Cardiac muscle cell (in vitro differentiated cells and primary cell): ENCODE measurements around the gene MYRF. TPM values are rescaled to one million over a fixed set of nuclear protein-coding genes. Genes with fewer than 3 reads are reported as not detected.

ENCODE experiments used
- DNase-seq, 2 donors: peaks; one replicate each; pipeline versions ENCODE4 v3.0.0 to v3.0.0-alpha.2; 2010 to 2017; ENCODE audit warnings: low read depth in 1 of 2, low spot score in 1 of 2
- H3K27ac ChIP-seq: fragments of 200-600 bp; sonication (generic); 2 replicates; pipeline ENCODE4 v1.5.1; 2016
- H3K27me3 ChIP-seq: fragments of 200-600 bp; sonication (generic); 2 replicates; pipeline ENCODE4 v1.6.0; 2016; ENCODE audit warnings: control low read depth
- H3K36me3 ChIP-seq: fragments of 200-600 bp; sonication (generic); 2 replicates; pipeline ENCODE4 v1.5.1; 2016; ENCODE audit warnings: control low read depth
- H3K4me1 ChIP-seq: fragments of 200-600 bp; sonication (generic); 2 replicates; pipeline ENCODE4 v1.8.1; 2017; ENCODE audit warnings: low read depth, mild to moderate bottlenecking, mixed run types
- H3K4me3 ChIP-seq: fragments of 200-600 bp; sonication (generic); 2 replicates; pipeline ENCODE4 v1.5.1; 2016; ENCODE audit warnings: mild to moderate bottlenecking
- H3K9me3 ChIP-seq: fragments of 200-600 bp; sonication (generic); 2 replicates; pipeline ENCODE4 v1.5.1; 2017; ENCODE audit warnings: low read depth, mild to moderate bottlenecking, control low read depth
- polyA plus RNA-seq: library from polyadenylated mRNA; unstranded; fragments of >200 nt; fragmentation: Nextera tagmentation; extraction: Ambion mirVana; gene quantifications from 2 replicates; pipeline ENCODE4 v1.2.1, GENCODE V29; 2016
- total RNA-seq: library from RNA; depleted of rRNA; stranded (reverse); fragments of >200 nt; gene quantifications from 2 replicates; pipeline ENCODE4 v1.2.3, GENCODE V29; 2016
- TF ChIP-seq, protein P1 (sequence below): IDR thresholded peaks from 2 replicates; pipeline ENCODE4 v1.5.1; 2012; ENCODE audit warnings: low read depth, mild to moderate bottlenecking, low read length

MYRF gene
- total and polyA plus RNA-seq, 2 experiments from 2014 or later = 29.3 to 56.9 TPM

DNA sequence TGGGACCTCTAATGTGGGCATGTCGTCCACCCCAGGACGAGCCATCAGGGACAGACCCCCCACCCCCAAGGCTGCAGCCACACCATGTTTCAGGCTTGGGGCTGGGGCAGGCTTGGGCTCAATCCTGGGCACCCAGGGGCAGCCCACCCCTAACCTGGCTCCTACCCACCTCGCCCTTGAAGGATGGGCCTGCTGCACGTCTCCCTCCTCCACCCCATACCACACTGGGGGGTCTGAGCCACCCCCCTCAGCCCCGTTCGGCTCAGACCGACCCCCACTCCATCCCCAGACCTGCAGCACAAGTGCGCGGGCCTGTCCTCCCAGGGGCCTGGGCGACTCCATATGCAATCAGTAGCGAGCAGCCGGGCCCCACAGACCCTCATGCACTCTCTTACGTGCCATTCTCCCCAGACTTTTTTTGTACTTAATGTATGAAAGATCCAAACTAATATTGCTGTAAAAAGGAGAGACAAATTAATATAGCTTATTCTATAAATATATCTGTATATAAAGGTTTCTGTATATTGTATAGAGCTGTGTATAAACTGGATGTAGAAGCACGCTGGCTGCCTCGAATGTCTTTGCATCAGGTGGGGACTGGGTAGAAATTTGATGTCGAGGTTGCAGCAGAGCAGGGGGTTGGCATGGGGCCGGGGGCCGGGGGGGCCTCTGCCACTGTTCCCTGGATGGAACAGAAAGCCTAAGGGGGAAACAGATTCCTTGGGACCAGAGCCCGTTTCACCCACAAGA, 5.8 kb upstream of the MYRF start:
- Histone ChIP-seq H3K27me3 (no peaks in the 10 kb centered on the region), H3K27ac (peak overlapping the region; percentile 26), H3K36me3 (no peaks in the 10 kb centered on the region), H3K9me3 (no peaks in the 10 kb centered on the region), H3K4me1 (peaks cover 8% of the 10 kb centered on the region), H3K4me3 (no peak overlapping the region)
- no peak for DNase-seq
- TF ChIP-seq, protein P1, sequence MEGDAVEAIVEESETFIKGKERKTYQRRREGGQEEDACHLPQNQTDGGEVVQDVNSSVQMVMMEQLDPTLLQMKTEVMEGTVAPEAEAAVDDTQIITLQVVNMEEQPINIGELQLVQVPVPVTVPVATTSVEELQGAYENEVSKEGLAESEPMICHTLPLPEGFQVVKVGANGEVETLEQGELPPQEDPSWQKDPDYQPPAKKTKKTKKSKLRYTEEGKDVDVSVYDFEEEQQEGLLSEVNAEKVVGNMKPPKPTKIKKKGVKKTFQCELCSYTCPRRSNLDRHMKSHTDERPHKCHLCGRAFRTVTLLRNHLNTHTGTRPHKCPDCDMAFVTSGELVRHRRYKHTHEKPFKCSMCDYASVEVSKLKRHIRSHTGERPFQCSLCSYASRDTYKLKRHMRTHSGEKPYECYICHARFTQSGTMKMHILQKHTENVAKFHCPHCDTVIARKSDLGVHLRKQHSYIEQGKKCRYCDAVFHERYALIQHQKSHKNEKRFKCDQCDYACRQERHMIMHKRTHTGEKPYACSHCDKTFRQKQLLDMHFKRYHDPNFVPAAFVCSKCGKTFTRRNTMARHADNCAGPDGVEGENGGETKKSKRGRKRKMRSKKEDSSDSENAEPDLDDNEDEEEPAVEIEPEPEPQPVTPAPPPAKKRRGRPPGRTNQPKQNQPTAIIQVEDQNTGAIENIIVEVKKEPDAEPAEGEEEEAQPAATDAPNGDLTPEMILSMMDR = no peak

DNA sequence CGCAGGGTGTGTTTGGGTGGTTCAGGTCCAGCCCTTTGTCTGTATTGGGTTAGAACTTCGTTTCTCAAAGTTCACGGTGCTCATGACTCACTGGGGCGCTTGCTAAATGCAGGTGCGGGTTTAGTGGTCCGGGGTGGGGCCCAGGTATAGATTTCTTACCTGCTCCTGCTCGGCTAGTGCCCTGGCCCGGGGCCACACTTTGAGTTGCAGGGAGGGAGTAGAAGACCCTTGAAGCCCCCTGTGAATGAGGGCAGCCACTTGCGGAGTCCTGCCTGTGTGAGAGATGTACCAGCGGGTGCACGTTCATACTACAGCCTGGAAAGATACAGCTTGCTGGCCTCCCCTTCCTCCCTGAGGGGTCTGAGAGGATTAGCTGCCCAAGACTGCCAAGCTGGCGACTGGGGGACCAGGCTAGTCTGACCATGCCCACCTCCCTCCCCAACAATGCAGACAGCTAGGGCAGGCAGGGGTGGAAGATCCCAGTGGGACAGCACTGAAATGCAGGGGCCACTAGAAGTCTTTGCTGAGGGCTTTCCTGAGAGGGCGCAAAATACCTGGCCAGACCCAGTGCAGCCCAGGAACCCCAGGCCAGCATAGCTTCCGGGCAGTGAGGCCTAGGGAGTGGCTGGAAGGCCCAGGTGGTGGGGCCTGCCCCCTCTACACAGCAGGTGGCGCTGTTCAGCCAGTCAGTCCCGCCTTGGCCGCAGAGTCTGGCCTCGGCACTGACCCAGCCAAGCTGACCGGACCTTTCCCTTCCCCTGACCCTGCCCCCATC, 5.1 kb upstream of the MYRF start:
- Histone ChIP-seq H3K36me3 (no peaks in the 10 kb centered on the region), H3K27me3 (no peaks in the 10 kb centered on the region), H3K27ac (no peak overlapping the region), H3K9me3 (no peaks in the 10 kb centered on the region), H3K4me3 (no peak overlapping the region), H3K4me1 (peaks cover 8% of the 10 kb centered on the region)
- TF ChIP-seq, protein P1 = peak; percentile 94
- DNase-seq = peak; percentile 83 to 87

DNA sequence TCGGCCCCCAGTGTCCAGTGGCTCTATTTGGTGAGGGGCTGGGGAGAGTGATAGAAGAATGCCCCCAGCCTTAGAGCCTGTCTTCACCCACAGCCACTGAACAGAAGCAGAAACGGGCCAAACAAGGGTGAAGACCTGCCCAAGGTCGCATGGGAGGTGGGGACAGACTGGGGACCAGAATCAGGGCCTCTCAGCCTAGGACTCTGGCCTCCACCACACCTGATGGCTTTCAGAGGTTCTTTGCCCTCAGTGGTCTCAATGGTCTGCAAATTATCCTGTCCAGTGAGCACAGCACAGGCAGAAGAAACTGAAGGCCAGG, 4.5 kb upstream of the MYRF start:
- DNase-seq = no peak
- Histone ChIP-seq H3K27ac (no peak overlapping the region), H3K27me3 (no peaks in the 10 kb centered on the region), H3K4me1 (peaks cover 8% of the 10 kb centered on the region), H3K4me3 (no peak overlapping the region), H3K9me3 (no peaks in the 10 kb centered on the region), H3K36me3 (no peaks in the 10 kb centered on the region)
- TF ChIP-seq, protein P1 = no peak

DNA sequence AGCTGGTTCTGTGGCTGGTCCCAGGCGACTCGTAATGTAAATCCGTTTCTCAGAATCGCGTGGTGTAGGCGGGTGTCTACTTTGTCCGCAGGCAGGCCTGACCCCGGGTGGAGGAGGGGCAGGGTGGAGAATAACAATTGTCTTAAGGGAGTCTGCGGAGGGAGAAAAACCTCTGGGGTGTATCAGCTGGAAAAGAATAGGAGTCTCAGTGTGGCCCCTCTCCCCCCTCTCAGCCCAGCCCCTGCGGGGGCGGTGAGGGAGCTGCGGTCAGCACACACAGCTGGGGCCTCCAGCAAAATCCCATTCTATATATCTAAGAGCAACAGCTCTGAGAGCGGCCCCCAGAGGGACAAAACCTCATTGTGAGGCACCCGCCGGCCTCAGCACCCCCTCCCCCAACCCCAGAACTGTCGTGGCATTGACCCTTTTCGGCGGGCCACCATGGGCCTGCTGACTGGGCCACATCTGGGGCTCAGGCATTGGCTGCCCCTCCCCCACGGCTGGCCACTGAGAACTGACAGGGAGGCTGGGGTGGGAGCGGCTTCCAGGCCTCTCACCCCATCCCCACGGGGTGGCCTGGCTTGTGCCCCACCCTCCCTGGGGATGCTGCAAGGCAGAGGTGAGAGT, 2.7 kb upstream of the MYRF start:
- Histone ChIP-seq H3K4me3 (no peak overlapping the region), H3K4me1 (peaks cover 24% of the 10 kb centered on the region), H3K27me3 (no peaks in the 10 kb centered on the region), H3K36me3 (no peaks in the 10 kb centered on the region), H3K9me3 (no peaks in the 10 kb centered on the region), H3K27ac (no peak overlapping the region)
- TF ChIP-seq, protein P1 = no peak
- peak in 1 of 2 donors; percentile 84 for DNase-seq

DNA sequence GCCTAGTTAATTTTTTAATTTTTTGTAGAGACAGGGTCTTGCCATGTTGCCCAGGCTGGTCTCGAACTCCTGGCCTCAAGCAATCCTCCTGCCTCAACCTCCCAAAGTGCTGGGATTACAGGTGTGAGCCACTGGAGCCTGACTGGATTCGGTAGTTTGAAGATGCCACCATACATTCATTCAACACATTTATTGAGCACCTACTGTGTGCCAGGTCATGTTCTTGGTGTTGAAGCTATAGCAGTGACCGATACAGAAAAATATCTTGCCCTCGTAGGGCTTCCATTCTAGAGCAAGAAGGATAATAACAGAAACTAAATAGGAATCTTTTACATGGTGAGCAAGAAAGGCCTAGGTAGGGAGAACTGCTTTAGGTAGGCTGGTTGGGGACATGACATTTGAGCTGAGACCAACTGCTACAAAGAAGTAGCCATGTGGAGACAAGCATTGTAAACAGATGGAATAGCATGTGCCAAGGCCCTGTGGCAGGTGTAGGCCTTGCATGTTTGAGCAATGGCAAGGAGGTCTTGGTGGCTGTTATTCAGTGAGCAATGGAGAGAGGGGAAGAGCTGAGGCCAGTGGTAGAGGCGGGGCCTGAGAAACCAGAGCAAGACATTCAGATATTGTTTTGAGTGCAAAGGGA, 1.7 kb upstream of the MYRF start:
- no peak overlapping the region for H3K27ac ChIP-seq
- no peaks in the 10 kb centered on the region for H3K9me3 ChIP-seq
- TF ChIP-seq, protein P1 = no peak
- no peak for DNase-seq
- no peaks in the 10 kb centered on the region for H3K36me3 ChIP-seq
- H3K4me1 ChIP-seq = peaks cover 33% of the 10 kb centered on the region
- no peak overlapping the region for H3K4me3 ChIP-seq
- H3K27me3 ChIP-seq = no peaks in the 10 kb centered on the region
